ENCODE results near the gene MRPS18A.
"Not testable (repeated sequence)": the region's sequence is repeated elsewhere in the genome, so short reads cannot be mapped to it uniquely, and the experiment has no call there.

The MRPS18A gene

DNA sequence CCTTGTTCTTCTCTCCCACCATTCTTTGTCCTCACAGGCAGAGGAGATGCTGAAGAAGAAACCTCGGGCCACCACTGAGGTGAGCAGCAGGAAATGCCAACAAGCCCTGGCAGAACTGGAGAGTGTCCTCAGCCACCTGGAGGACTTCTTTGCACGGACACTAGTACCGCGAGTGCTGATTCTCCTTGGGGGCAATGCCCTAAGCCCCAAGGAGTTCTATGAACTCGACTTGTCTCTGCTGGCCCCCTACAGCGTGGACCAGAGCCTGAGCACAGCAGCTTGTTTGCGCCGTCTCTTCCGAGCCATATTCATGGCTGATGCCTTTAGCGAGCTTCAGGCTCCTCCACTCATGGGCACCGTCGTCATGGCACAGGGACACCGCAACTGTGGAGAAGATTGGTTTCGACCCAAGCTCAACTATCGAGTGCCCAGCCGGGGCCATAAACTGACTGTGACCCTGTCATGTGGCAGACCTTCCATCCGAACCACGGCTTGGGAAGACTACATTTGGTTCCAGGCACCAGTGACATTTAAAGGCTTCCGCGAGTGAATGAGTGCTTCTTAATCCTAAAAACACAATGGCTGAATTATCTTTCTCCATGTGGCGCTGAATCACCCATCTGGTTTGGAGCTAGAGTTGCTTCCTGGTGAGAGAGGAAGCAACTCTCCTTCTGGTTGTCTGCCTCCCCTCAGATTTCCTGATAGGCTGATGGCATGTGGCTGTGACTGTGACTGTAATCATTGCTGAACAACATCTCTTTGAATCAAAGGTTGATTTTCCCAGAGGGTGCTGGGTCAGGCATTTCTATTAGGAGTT, 47.4 kb downstream of the MRPS18A start:
- Histone ChIP-seq H3K4me1 (ENCODE audit: control insufficient read depth in 2 of 2, insufficient read depth in 2 of 2, low read length in 2 of 2) (peaks cover 14 to 19% of the 10 kb centered on the region in 2 donors), H3K36me3 (ENCODE audit: control insufficient read depth in 2 of 2, insufficient read depth in 2 of 2, low read length in 2 of 2) (peaks cover 27 to 35% of the 10 kb centered on the region in 2 donors), H3K27ac (ENCODE audit: low read depth in 2 of 2, low read length in 2 of 2) (no peak overlapping the region)

DNA sequence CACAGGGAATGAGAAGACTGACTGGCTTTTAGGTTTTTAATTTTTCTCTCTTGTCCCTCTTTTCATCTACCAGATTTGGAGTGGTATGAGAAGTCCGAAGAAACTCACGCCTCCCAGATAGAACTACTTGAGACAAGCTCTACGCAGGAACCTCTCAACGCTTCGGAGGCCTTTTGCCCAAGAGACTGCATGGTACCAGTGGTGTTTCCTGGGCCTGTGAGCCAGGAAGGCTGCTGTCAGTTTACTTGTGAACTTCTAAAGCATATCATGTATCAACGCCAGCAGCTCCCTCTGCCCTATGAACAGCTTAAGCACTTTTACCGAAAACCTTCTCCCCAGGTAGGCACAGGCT, 51.3 kb downstream of the MRPS18A start:
- H3K36me3 ChIP-seq (ENCODE audit: control insufficient read depth in 2 of 2, insufficient read depth in 2 of 2, low read length in 2 of 2) = peaks cover 21 to 24% of the 10 kb centered on the region in 2 donors
- peak overlapping the region; percentile 95 to 97 for H3K9ac ChIP-seq (ENCODE audit: low read depth in 1 of 2, low read length in 2 of 2)
- H3K27me3 ChIP-seq (ENCODE audit: control insufficient read depth in 2 of 2, insufficient read depth in 2 of 2, low read length in 2 of 2) = no peaks in the 10 kb centered on the region
- H3K27ac ChIP-seq (ENCODE audit: low read depth in 2 of 2, low read length in 2 of 2) = peak overlapping the region; percentile 84 to 88
- H3K4me3 ChIP-seq (ENCODE audit: low read length in 2 of 2) = peak overlapping the region; percentile 99
- no peaks in the 10 kb centered on the region for H3K9me3 ChIP-seq (ENCODE audit: control insufficient read depth in 2 of 2, low read length in 2 of 2)
- peaks cover 18 to 22% of the 10 kb centered on the region in 2 donors for H3K4me1 ChIP-seq (ENCODE audit: control insufficient read depth in 2 of 2, insufficient read depth in 2 of 2, low read length in 2 of 2)

More for the DNA sequence above, 47.4 kb downstream of the MRPS18A start:
- no peaks in the 10 kb centered on the region for H3K27me3 ChIP-seq (ENCODE audit: control insufficient read depth in 2 of 2, insufficient read depth in 2 of 2, low read length in 2 of 2)
- H3K9me3 ChIP-seq (ENCODE audit: control insufficient read depth in 2 of 2, low read length in 2 of 2) = no peaks in the 10 kb centered on the region
- no peak overlapping the region for H3K4me3 ChIP-seq (ENCODE audit: low read length in 2 of 2)
- H3K9ac ChIP-seq (ENCODE audit: low read depth in 1 of 2, low read length in 2 of 2) = no peak overlapping the region

DNA sequence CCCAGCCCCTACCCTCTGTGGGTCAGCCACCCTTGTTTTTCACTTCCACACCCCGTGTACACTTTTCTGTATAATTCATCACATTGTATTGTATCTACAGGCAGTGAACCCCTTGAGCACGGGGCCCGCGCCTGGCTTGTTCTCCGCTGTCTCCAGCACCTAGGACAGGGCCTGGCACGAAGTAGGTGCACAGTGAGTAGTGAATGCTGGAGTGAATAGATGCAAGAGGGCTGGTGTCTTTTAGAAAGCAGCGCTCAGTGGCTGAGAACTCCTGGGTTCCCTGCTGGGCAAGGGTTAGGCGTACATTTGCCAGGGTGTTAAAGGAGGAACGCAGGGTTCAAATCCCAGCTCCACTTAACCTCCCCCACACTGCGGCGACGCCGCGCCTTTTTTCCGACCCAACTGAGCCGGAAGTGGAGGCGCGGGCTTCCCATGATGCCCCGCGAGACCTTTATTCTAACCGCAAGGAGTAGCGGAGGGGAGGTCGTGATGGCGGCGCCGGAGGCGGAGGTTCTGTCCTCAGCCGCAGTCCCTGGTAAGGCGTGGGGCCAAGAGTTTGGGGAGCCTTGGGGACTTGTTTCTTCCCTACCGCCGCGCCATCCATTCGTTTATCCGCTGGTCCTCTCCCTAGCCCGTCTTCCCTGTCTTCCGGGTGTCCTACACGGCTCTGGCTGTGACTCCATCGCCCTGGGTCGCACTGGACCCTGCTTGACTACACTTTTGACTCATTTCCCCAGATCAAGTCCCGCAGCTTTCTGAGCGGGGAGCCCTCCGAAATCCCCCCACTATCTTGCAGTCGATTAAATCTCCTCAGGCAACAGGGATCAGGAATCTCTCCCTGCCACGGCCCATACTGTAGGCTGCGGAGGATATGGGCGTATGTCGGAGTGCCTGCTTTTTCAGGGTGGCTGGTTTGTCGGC, 51.9 kb downstream of the MRPS18A start, which contains the start of gene MAD2L1BP:
MAD2L1BP (plus strand) TSS at position 454 of the 921 bp plus-strand sequence; CDS start at position 490, 36 bp downstream.
- H3K27ac ChIP-seq (ENCODE audit: low read depth in 2 of 2, low read length in 2 of 2) = peak within 1 kb of the TSS; percentile 84 to 88
- H3K4me3 ChIP-seq (ENCODE audit: low read length in 2 of 2) = peak within 1 kb of the TSS; percentile 99
- H3K9ac ChIP-seq (ENCODE audit: low read depth in 1 of 2, low read length in 2 of 2) = peak within 1 kb of the TSS; percentile 95 to 97
- H3K36me3 ChIP-seq (ENCODE audit: control insufficient read depth in 2 of 2, insufficient read depth in 2 of 2, low read length in 2 of 2) = peaks cover 19 to 20% of the 10 kb centered on the region in 2 donors
- H3K9me3 ChIP-seq (ENCODE audit: control insufficient read depth in 2 of 2, low read length in 2 of 2) = no peaks in the 10 kb centered on the region
- no peaks in the 10 kb centered on the region for H3K27me3 ChIP-seq (ENCODE audit: control insufficient read depth in 2 of 2, insufficient read depth in 2 of 2, low read length in 2 of 2)
- H3K4me1 ChIP-seq (ENCODE audit: control insufficient read depth in 2 of 2, insufficient read depth in 2 of 2, low read length in 2 of 2) = peaks cover 18 to 22% of the 10 kb centered on the region in 2 donors

DNA sequence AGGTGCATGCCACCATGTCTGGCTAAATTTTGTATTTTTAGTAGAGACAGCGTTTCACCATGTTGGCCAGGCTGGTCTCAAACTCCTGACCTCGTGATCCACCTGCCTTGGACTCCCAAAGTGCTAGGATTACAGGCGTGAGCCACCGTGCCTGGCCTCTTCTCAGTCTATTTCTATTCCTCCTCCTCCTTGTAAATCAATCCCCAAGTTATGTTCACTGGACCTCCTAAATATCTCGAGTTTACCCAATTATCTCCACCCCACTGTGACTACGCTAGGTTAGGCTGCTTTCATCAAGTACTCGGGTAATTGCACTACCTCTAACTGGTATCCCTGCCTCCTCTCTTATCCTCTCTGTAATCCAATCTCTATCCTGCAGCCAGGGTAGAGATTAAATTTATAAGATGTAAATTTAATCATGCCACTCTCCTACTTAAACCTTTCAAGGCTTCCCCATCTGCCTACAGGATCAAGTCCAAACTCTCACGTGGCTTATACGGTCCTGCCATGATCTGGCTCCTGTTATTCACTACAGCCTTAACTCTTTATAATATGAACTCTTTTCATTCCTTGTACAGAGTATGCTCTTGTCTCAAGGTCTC, 52.8 kb downstream of the MRPS18A start:
- Histone ChIP-seq H3K9me3 (ENCODE audit: control insufficient read depth in 2 of 2, low read length in 2 of 2) (no peaks in the 10 kb centered on the region), H3K27me3 (ENCODE audit: control insufficient read depth in 2 of 2, insufficient read depth in 2 of 2, low read length in 2 of 2) (no peaks in the 10 kb centered on the region), H3K4me3 (ENCODE audit: low read length in 2 of 2) (peak overlapping the region in 1 of 2 donors; percentile 99), H3K36me3 (ENCODE audit: control insufficient read depth in 2 of 2, insufficient read depth in 2 of 2, low read length in 2 of 2) (peaks cover 10 to 11% of the 10 kb centered on the region in 2 donors), H3K27ac (ENCODE audit: low read depth in 2 of 2, low read length in 2 of 2) (peak overlapping the region in 1 of 2 donors; percentile 88), H3K4me1 (ENCODE audit: control insufficient read depth in 2 of 2, insufficient read depth in 2 of 2, low read length in 2 of 2) (peaks cover 24 to 27% of the 10 kb centered on the region in 2 donors), H3K9ac (ENCODE audit: low read depth in 1 of 2, low read length in 2 of 2) (no peak overlapping the region)

DNA sequence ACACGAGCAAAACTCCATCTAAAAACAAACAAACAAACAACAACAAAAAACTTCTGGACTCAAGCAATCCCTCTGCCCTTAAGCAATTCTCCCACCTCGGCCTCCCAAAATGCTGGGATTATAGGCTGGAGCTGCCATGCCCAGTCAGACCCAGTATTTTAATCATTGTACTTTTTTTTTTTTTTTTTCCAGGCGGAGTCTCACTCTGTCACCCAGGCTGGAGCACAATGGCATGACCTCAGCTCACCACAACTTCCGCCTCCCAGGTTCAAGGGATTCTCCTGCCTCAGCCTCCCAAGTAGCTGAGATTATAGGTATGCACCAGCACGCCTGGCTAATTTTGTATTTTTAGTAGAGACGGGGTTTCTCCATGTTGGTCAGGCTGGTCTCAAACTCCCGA, 54.6 kb downstream of the MRPS18A start:
- not testable (repeated sequence) for H3K27ac ChIP-seq (ENCODE audit: low read depth in 2 of 2, low read length in 2 of 2); H3K9me3 ChIP-seq (ENCODE audit: control insufficient read depth in 2 of 2, low read length in 2 of 2); H3K27me3 ChIP-seq (ENCODE audit: control insufficient read depth in 2 of 2, insufficient read depth in 2 of 2, low read length in 2 of 2); H3K4me3 ChIP-seq (ENCODE audit: low read length in 2 of 2); H3K9ac ChIP-seq (ENCODE audit: low read depth in 1 of 2, low read length in 2 of 2); H3K36me3 ChIP-seq (ENCODE audit: control insufficient read depth in 2 of 2, insufficient read depth in 2 of 2, low read length in 2 of 2)
- H3K4me1 ChIP-seq (ENCODE audit: control insufficient read depth in 2 of 2, insufficient read depth in 2 of 2, low read length in 2 of 2) = peaks cover 23 to 24% of the 10 kb centered on the region in 2 donors

DNA sequence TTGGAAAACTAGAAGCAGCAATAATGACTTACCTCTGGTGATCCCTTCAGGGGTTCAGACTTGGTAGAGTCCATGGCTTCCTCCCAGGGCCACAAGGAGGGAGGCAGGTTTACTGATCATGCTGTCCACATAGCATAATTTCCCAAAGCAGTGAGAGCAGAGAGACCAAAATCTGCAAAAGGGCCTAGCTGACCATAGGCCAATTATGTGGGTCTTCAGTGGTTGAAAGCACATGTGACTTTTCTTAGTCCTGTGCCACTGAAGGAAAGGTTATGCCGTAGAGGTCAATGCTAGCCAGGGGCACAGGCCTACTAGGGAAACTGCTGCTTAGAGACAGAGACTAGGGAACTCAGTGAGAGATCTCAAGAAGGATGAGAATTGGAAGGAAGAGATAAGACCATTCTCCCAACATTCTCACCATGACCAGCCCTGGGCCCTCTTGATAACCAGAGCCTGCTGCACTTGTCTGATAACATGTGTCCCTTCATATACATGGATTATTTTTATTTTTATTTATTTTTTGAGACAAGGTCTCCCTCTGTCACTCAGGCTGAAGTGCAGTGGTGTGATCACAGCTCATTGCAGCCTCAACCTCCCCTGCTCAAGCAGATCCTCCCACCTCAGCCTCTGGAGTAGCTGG, 56.5 kb downstream of the MRPS18A start:
- peaks cover 22 to 23% of the 10 kb centered on the region in 2 donors for H3K4me1 ChIP-seq (ENCODE audit: control insufficient read depth in 2 of 2, insufficient read depth in 2 of 2, low read length in 2 of 2)
- no peaks in the 10 kb centered on the region for H3K9me3 ChIP-seq (ENCODE audit: control insufficient read depth in 2 of 2, low read length in 2 of 2)
- peaks cover 3 to 7% of the 10 kb centered on the region in 2 donors for H3K36me3 ChIP-seq (ENCODE audit: control insufficient read depth in 2 of 2, insufficient read depth in 2 of 2, low read length in 2 of 2)
- no peak overlapping the region for H3K4me3 ChIP-seq (ENCODE audit: low read length in 2 of 2)
- H3K27me3 ChIP-seq (ENCODE audit: control insufficient read depth in 2 of 2, insufficient read depth in 2 of 2, low read length in 2 of 2) = no peaks in the 10 kb centered on the region
- no peak overlapping the region for H3K27ac ChIP-seq (ENCODE audit: low read depth in 2 of 2, low read length in 2 of 2)
- no peak overlapping the region for H3K9ac ChIP-seq (ENCODE audit: low read depth in 1 of 2, low read length in 2 of 2)

DNA sequence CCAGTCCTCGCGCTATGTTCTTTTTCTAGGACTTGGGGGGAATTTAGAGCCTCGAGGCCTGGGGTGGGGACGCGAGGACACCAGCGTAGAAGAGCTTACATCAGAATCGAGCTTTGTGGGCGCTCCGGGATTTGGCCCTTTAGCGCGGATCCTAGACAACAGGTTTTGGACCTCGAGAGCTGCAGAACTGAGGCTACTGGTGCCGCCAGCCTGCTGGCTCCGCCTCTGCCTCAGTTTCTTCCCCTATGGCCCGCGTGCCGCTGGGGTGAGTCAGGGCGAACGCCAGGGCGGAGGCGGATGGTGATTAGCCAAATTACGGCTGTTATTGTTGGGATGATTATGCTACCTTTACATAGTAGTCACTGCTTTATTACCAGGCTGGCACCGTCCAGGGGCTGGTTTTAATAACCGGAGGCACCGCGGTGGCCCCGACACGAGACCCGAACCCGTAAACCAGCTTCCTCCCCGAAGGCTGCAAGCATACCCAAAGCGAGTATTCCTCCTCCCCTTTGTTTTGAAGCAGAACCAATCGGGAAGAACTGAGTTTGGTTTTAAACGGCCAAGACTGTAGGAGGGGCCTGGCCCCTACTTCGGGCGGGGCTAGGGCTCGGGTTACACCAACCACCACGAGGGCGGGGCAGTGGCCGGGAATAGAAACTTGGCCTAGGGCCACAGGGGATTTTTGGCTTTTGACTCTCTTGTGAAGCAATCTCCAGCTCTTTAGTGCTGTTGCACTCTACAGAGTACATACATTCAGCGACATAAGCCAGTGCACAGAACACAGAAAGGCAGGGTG, 57.9 kb downstream of the MRPS18A start:
- Histone ChIP-seq H3K27ac (ENCODE audit: low read depth in 2 of 2, low read length in 2 of 2) (peak overlapping the region; percentile 96 to 99), H3K36me3 (ENCODE audit: control insufficient read depth in 2 of 2, insufficient read depth in 2 of 2, low read length in 2 of 2) (peaks cover 15 to 21% of the 10 kb centered on the region in 2 donors), H3K4me1 (ENCODE audit: control insufficient read depth in 2 of 2, insufficient read depth in 2 of 2, low read length in 2 of 2) (peaks cover 16 to 17% of the 10 kb centered on the region in 2 donors), H3K4me3 (ENCODE audit: low read length in 2 of 2) (peak overlapping the region; percentile 63 to 95), H3K27me3 (ENCODE audit: control insufficient read depth in 2 of 2, insufficient read depth in 2 of 2, low read length in 2 of 2) (no peaks in the 10 kb centered on the region), H3K9ac (ENCODE audit: low read depth in 1 of 2, low read length in 2 of 2) (peak overlapping the region; percentile 94 to 96), H3K9me3 (ENCODE audit: control insufficient read depth in 2 of 2, low read length in 2 of 2) (no peaks in the 10 kb centered on the region)

DNA sequence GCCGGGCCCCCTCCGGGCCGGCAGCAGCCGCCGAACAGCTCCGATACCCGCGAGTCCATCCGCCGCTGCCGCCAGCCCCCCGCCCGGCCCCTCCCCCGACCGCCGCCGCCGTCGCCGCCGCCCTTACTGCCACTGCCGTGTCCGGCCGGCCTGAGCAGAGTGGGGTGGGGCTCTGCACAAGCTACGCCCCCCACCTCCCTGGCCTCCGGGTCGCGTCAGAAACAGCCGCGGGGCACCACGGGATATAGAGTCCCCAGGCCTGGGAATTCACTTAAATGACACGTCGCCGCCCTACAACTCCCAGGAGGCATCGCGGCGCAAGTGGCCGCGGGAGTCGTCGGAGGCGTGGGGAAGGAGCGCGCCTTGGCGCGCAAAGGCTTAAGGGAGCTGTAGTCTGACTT, 58.5 kb downstream of the MRPS18A start, which contains the start of gene GTPBP2:
GTPBP2 (minus strand) TSS at position 161 of the 401 bp plus-strand sequence; CDS start at position 59, 102 bp downstream.
- H3K4me1 ChIP-seq (ENCODE audit: control insufficient read depth in 2 of 2, insufficient read depth in 2 of 2, low read length in 2 of 2) = peaks cover 16 to 17% of the 10 kb centered on the region in 2 donors
- H3K27ac ChIP-seq (ENCODE audit: low read depth in 2 of 2, low read length in 2 of 2) = peak within 1 kb of the TSS; percentile 96 to 99
- no peaks in the 10 kb centered on the region for H3K9me3 ChIP-seq (ENCODE audit: control insufficient read depth in 2 of 2, low read length in 2 of 2)
- no peaks in the 10 kb centered on the region for H3K27me3 ChIP-seq (ENCODE audit: control insufficient read depth in 2 of 2, insufficient read depth in 2 of 2, low read length in 2 of 2)
- peaks cover 21 to 27% of the 10 kb centered on the region in 2 donors for H3K36me3 ChIP-seq (ENCODE audit: control insufficient read depth in 2 of 2, insufficient read depth in 2 of 2, low read length in 2 of 2)
- peak within 1 kb of the TSS; percentile 96 for H3K9ac ChIP-seq (ENCODE audit: low read depth in 1 of 2, low read length in 2 of 2)
- peak within 1 kb of the TSS; percentile 93 to 95 for H3K4me3 ChIP-seq (ENCODE audit: low read length in 2 of 2)

Data from mucosa of rectum (tissue), 2 donors.